Gastrocnemius medialis (tissue), 4 donors: Measurements from ENCODE around the gene DLX3. TPM values are rescaled to one million over a fixed set of nuclear protein-coding genes. Genes with fewer than 3 reads are reported as not detected.

Source experiments
- ATAC-seq, 2 donors: fragments of 150-250 bp; one replicate each; pipeline ENCODE4 v1.9.1; 2016
- DNase-seq, 2 donors: peaks; one replicate each; pipeline ENCODE4 v3.0.0-alpha.2; 2019
- H3K27ac ChIP-seq, 4 donors: fragments of 200-600 bp; sonication (generic); 1 replicate in 1 of 4; 2 replicates in 3 of 4; pipeline ENCODE4 v1.5.1; 2016 to 2018; ENCODE audit warnings: mild to moderate bottlenecking in 2 of 4, moderate library complexity in 1 of 4
- H3K27me3 ChIP-seq, 3 donors: fragments of 200-600 bp; sonication (generic) in 2 of 3; 1 replicate in 1 of 3; 2 replicates in 2 of 3; pipeline versions ENCODE4 v1.5.1 to v1.6.0; 2016 to 2019; ENCODE audit warnings: mild to moderate bottlenecking in 1 of 3, moderate library complexity in 1 of 3
- H3K36me3 ChIP-seq, 2 donors: fragments of 200-600 bp; sonication (generic) in 1 of 2; one replicate each; pipeline ENCODE4 v1.5.1; 2017 to 2018
- H3K4me1 ChIP-seq, 2 donors: fragments of 200-600 bp; sonication (generic) in 1 of 2; one replicate each; pipeline ENCODE4 v1.5.1; 2016 to 2017; ENCODE audit warnings: mild to moderate bottlenecking in 2 of 2
- H3K4me3 ChIP-seq, 4 donors: fragments of 200-600 bp; sonication (generic) in 3 of 4; 1 replicate in 1 of 4; 2 replicates in 3 of 4; pipeline ENCODE4 v1.5.1; 2016 to 2019; ENCODE audit warnings: mild to moderate bottlenecking in 2 of 4
- H3K9me3 ChIP-seq, 3 donors: fragments of 200-600 bp; sonication (generic) in 2 of 3; 1 replicate in 1 of 3; 2 replicates in 2 of 3; pipeline ENCODE4 v1.5.1; 2016 to 2019
- CTCF ChIP-seq, 5 experiments: fragments of 450-650 bp in 3 of 5; fragments of 200-600 bp in 2 of 5; sonication (generic) in 2 of 5; IDR thresholded peaks in 4 of 5; conservative IDR thresholded peaks in 1 of 5; 1 replicate in 4 of 5; 2 replicates in 1 of 5; pipeline ENCODE4 v1.5.1; 2016 to 2019; ENCODE audit warnings: antibody characterized with exemption in 5 of 5, mild to moderate bottlenecking in 3 of 5, moderate library complexity in 3 of 5
- POLR2A ChIP-seq, 2 donors: fragments of 450-650 bp; IDR thresholded peaks; one replicate each; pipeline ENCODE4 v1.6.1; 2017; ENCODE audit warnings: antibody characterized with exemption in 2 of 2, mild to moderate bottlenecking in 2 of 2, moderate library complexity in 2 of 2
- in situ Hi-C, 4 donors: fragments of 200-750 bp; cut with MboI; loops; one replicate each; pipeline versions ENCODE4 v1.15.0 to v1.8.0; 2017; ENCODE audit warnings: low sequenced_read_pairs in 4 of 4
- intact Hi-C: fragments of 100-400 bp; cut with DNase I; formaldehyde crosslinking; loops from one replicate; pipeline ENCODE4 v1.15.1; 2023; ENCODE audit warnings: low total_unique reads
- total RNA-seq, 4 donors: library from RNA; depleted of rRNA; stranded (reverse); fragments of >200 nt; gene quantifications; one replicate each; pipeline versions ENCODE4 v1.1.0 to v1.2.3, GENCODE V29; 2016

Gene DLX3
- total RNA-seq, 4 donors from 2014 or later, result not detected

GRCh38 chr17:50039058-50039457 is 44.0 kb upstream of the DLX3 start:
- in situ Hi-C loops, result no loop called here
- DNase-seq (no peak), ATAC-seq (no peak)
- Histone ChIP-seq H3K9me3 (no peaks in the 10 kb centered on the region), H3K36me3 (no peaks in the 10 kb centered on the region), H3K27ac (no peak overlapping the region), H3K4me3 (no peak overlapping the region), H3K4me1 (peaks cover 5 to 7% of the 10 kb centered on the region in 2 donors), H3K27me3 (no peaks in the 10 kb centered on the region)
- TF ChIP-seq POLR2A (IDR thresholded peaks at IDR 0.05), result no peak
- no peak for TF ChIP-seq CTCF (IDR thresholded peaks at IDR 0.05 in 4 of 5, conservative IDR thresholded peaks at IDR 0.05 in 1 of 5)
- intact Hi-C loops, result no loop called here

GRCh38 chr17:50037321-50038107 is 42.5 kb upstream of the DLX3 start:
- H3K36me3 ChIP-seq, result no peaks in the 10 kb centered on the region
- H3K27me3 ChIP-seq, result no peaks in the 10 kb centered on the region
- in situ Hi-C loops (no loop called here), intact Hi-C loops (no loop called here)
- TF ChIP-seq POLR2A (IDR thresholded peaks at IDR 0.05) (no peak), CTCF (IDR thresholded peaks at IDR 0.05 in 4 of 5, conservative IDR thresholded peaks at IDR 0.05 in 1 of 5) (no peak)
- H3K27ac ChIP-seq, result no peak overlapping the region
- DNase-seq (no peak), ATAC-seq (no peak)
- H3K9me3 ChIP-seq, result no peaks in the 10 kb centered on the region
- H3K4me1 ChIP-seq, result no peaks in the 10 kb centered on the region
- H3K4me3 ChIP-seq, result no peak overlapping the region

- Histone ChIP-seq H3K36me3 (no peaks in the 10 kb centered on the region), H3K9me3 (no peaks in the 10 kb centered on the region), H3K4me1 (no peaks in the 10 kb centered on the region), H3K27ac (no peak overlapping the region), H3K4me3 (no peak overlapping the region), H3K27me3 (no peaks in the 10 kb centered on the region)
- in situ Hi-C loops, result no loop called here
- TF ChIP-seq CTCF (IDR thresholded peaks at IDR 0.05 in 4 of 5, conservative IDR thresholded peaks at IDR 0.05 in 1 of 5) (no peak), POLR2A (IDR thresholded peaks at IDR 0.05) (no peak)
- DNase-seq (no peak), ATAC-seq (no peak)
- intact Hi-C loops, result no loop called here
Measured at GRCh38 chr17:50036455-50037261, 41.6 kb upstream of the DLX3 start.

DNA sequence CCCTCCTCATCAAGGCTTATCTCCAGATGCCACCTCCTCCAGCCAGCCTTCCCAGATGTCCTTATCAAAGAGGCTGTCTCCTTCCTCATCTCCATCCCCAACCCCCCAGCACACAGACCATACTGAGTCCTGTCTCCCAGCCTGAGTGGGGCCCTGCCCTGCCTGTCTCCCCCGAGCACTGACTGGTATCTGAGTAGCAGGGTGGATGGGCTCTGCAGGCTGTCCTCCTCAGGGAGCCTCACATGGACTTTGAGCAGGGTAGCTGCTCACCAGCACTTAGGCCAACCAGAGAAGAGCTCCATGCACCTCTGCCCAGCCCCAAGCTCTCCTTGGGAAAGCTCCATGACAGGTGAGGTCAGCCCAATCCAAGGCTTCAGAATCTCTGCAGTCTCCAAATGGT is 40.9 kb upstream of the DLX3 start:
- TF ChIP-seq CTCF (IDR thresholded peaks at IDR 0.05 in 4 of 5, conservative IDR thresholded peaks at IDR 0.05 in 1 of 5), result no peak
- no peak for TF ChIP-seq POLR2A (IDR thresholded peaks at IDR 0.05)
- intact Hi-C loops, result no loop called here

More for the DNA sequence above, 40.9 kb upstream of the DLX3 start:
- H3K27ac ChIP-seq, result no peak overlapping the region
- no peaks in the 10 kb centered on the region for H3K9me3 ChIP-seq
- no peaks in the 10 kb centered on the region for H3K4me1 ChIP-seq
- no peaks in the 10 kb centered on the region for H3K27me3 ChIP-seq
- H3K4me3 ChIP-seq, result no peak overlapping the region
- ATAC-seq (no peak), DNase-seq (no peak)
- in situ Hi-C loops, result no loop called here
- H3K36me3 ChIP-seq, result no peaks in the 10 kb centered on the region
